HG03175 (cell line): ENCODE measurements around the gene CD55.

ENCODE experiments used
- ATAC-seq: cut with Tn5 transposase; IDR thresholded peaks from one replicate; pipeline ENCODE4 v1.9.1; 2021; ENCODE audit warnings: mild to moderate bottlenecking, moderate library complexity; ENCODE audit not compliant: unreplicated experiment

The CD55 gene

GRCh38 chr1:207355513-207356295 lies 34.2 kb downstream of the CD55 start:
- ATAC-seq: no peak

GRCh38 chr1:207361029-207361428 lies 39.6 kb downstream of the CD55 start:
- ATAC-seq: no peak

GRCh38 chr1:207361889-207362288 lies 40.4 kb downstream of the CD55 start:
- ATAC-seq: no peak

GRCh38 chr1:207362962-207363860 lies 41.7 kb downstream of the CD55 start:
- ATAC-seq: no peak

- ATAC-seq: no peak
Observed at GRCh38 chr1:207363871-207364270, 42.4 kb downstream of the CD55 start.

GRCh38 chr1:207364614-207365013 lies 43.1 kb downstream of the CD55 start:
- no peak for ATAC-seq

GRCh38 chr1:207365063-207365462 lies 43.6 kb downstream of the CD55 start:
- no peak for ATAC-seq

- ATAC-seq: no peak
Observed at GRCh38 chr1:207366022-207366421, 44.5 kb downstream of the CD55 start.

GRCh38 chr1:207388721-207389120 lies 67.2 kb downstream of the CD55 start:
- ATAC-seq: no peak

- ATAC-seq: no peak
Observed at GRCh38 chr1:207389728-207390464, 68.4 kb downstream of the CD55 start.

- no peak for ATAC-seq
Observed at GRCh38 chr1:207393610-207394009, 72.1 kb downstream of the CD55 start.

- no peak for ATAC-seq
Observed at GRCh38 chr1:207396168-207396746, 74.8 kb downstream of the CD55 start.

GRCh38 chr1:207397525-207397926 lies 76.0 kb downstream of the CD55 start:
- no peak for ATAC-seq

- ATAC-seq: no peak
Observed at GRCh38 chr1:207398986-207399385, 77.5 kb downstream of the CD55 start.

GRCh38 chr1:207401578-207401977 lies 80.1 kb downstream of the CD55 start:
- ATAC-seq: no peak

GRCh38 chr1:207402744-207403143 lies 81.3 kb downstream of the CD55 start:
- no peak for ATAC-seq

GRCh38 chr1:207404849-207405525 lies 83.5 kb downstream of the CD55 start:
- peak; percentile 61 for ATAC-seq

GRCh38 chr1:207405814-207406213 lies 84.3 kb downstream of the CD55 start:
- no peak for ATAC-seq

GRCh38 chr1:207407655-207408260 lies 86.3 kb downstream of the CD55 start:
- ATAC-seq: no peak
